GDM1 (cell line): ENCODE results near the gene UBE2V1.
"Not testable (repeated sequence)": the region's sequence is repeated elsewhere in the genome, so short reads cannot be mapped to it uniquely, and the experiment has no call there.

Source experiments
- DNase-seq: peaks from one replicate; lab custom pipeline; 2025; lab: John Stamatoyannopoulos, UW

Gene UBE2V1

GRCh38 chr20:50115041-50115512 lies 2.1 kb upstream of the UBE2V1 start:
- DNase-seq = no peak

- DNase-seq = no peak
Observed at GRCh38 chr20:50113420-50114224, 672 bp upstream of the UBE2V1 start.

GRCh38 chr20:50111829-50112495 lies 988 bp downstream of the UBE2V1 start:
- DNase-seq = no peak

GRCh38 chr20:50111120-50111828 lies 1.7 kb downstream of the UBE2V1 start:
- no peak for DNase-seq

GRCh38 chr20:50110141-50111047 lies 2.6 kb downstream of the UBE2V1 start:
- peak; percentile 85 for DNase-seq

GRCh38 chr20:50108556-50109235 lies 4.3 kb downstream of the UBE2V1 start:
- no peak for DNase-seq

- no peak for DNase-seq
Observed at GRCh38 chr20:50107796-50108331, 5.1 kb downstream of the UBE2V1 start.

- no peak for DNase-seq
Observed at GRCh38 chr20:50107086-50107660, 5.8 kb downstream of the UBE2V1 start.

GRCh38 chr20:50106669-50107068 lies 6.3 kb downstream of the UBE2V1 start:
- DNase-seq = not testable (repeated sequence)

- DNase-seq = not testable (repeated sequence)
Observed at GRCh38 chr20:50103464-50104107, 9.4 kb downstream of the UBE2V1 start.

- not testable (repeated sequence) for DNase-seq
Observed at GRCh38 chr20:50102551-50102950, 10.4 kb downstream of the UBE2V1 start.

- no peak for DNase-seq
Observed at GRCh38 chr20:50101887-50102286, 11.1 kb downstream of the UBE2V1 start.

GRCh38 chr20:50101281-50101680 lies 11.7 kb downstream of the UBE2V1 start:
- no peak for DNase-seq

- DNase-seq = no peak
Observed at GRCh38 chr20:50100552-50100951, 12.4 kb downstream of the UBE2V1 start.

GRCh38 chr20:50099565-50099991 lies 13.4 kb downstream of the UBE2V1 start:
- no peak for DNase-seq

GRCh38 chr20:50099113-50099512 lies 13.8 kb downstream of the UBE2V1 start:
- no peak for DNase-seq

GRCh38 chr20:50098259-50098658 lies 14.7 kb downstream of the UBE2V1 start:
- no peak for DNase-seq

- no peak for DNase-seq
Observed at GRCh38 chr20:50097843-50098242, 15.1 kb downstream of the UBE2V1 start.

- no peak for DNase-seq
Observed at GRCh38 chr20:50096237-50096636, 16.7 kb downstream of the UBE2V1 start.
